GM19324 (cell line): ENCODE data around the gene NPRL2.

Experiments
- ATAC-seq: cut with Tn5 transposase; IDR thresholded peaks from one replicate; pipeline ENCODE4 v1.9.1; 2021; ENCODE audit warnings: mild to moderate bottlenecking, moderate library complexity; ENCODE audit not compliant: unreplicated experiment, low FRiP score

The NPRL2 gene

GRCh38 chr3:50353245-50354004 is 2.9 kb upstream of the NPRL2 start:
- ATAC-seq = no peak

GRCh38 chr3:50352781-50353180 is 2.2 kb upstream of the NPRL2 start:
- ATAC-seq = no peak

GRCh38 chr3:50351323-50351697 is 735 bp upstream of the NPRL2 start:
- no peak for ATAC-seq

GRCh38 chr3:50350213-50350526 is 405 bp downstream of the NPRL2 start:
- no peak for ATAC-seq

- no peak for ATAC-seq
Observed at GRCh38 chr3:50347187-50347813, 3.3 kb downstream of the NPRL2 start.

- no peak for ATAC-seq
Observed at GRCh38 chr3:50345586-50346234, 4.9 kb downstream of the NPRL2 start, which contains the start of gene ZMYND10. Gene ZMYND10 (minus strand): TSS chr3:50345732. CDS start chr3:50345579, 153 bp downstream.

GRCh38 chr3:50345008-50345407 is 5.6 kb downstream of the NPRL2 start:
- no peak for ATAC-seq

- no peak for ATAC-seq
Observed at GRCh38 chr3:50342813-50343633, 7.6 kb downstream of the NPRL2 start.

- no peak for ATAC-seq
Observed at GRCh38 chr3:50341996-50342650, 8.5 kb downstream of the NPRL2 start.

- ATAC-seq = no peak
Observed at GRCh38 chr3:50341537-50341936, 9.0 kb downstream of the NPRL2 start.

GRCh38 chr3:50340448-50341329 is 9.9 kb downstream of the NPRL2 start, which contains the start of gene RASSF1:
Gene RASSF1 (minus strand): TSS chr3:50340836. CDS start chr3:50340805, 31 bp downstream.
- ATAC-seq = no peak

- ATAC-seq = no peak
Observed at GRCh38 chr3:50340147-50340447, 10.5 kb downstream of the NPRL2 start.

GRCh38 chr3:50339485-50340146 is 11.0 kb downstream of the NPRL2 start:
- ATAC-seq = no peak

- no peak for ATAC-seq
Observed at GRCh38 chr3:50338965-50339364, 11.6 kb downstream of the NPRL2 start.

GRCh38 chr3:50337175-50337861 is 13.3 kb downstream of the NPRL2 start:
- ATAC-seq = peak; percentile 87

- ATAC-seq = peak; percentile 34
Observed at GRCh38 chr3:50336452-50337174, 14.0 kb downstream of the NPRL2 start.

- ATAC-seq = no peak
Observed at GRCh38 chr3:50334339-50335075, 16.1 kb downstream of the NPRL2 start.
